Stimulated activated CD4-positive, alpha-beta T cell treated with anti-CD3 and anti-CD28 coated beads, Interleukin-1b, Interleukin-23, amount 100 ng/mL, for 1 hour (primary cell): ENCODE measurements around the gene PALLD.
"Not testable (repeated sequence)": the region's sequence is repeated elsewhere in the genome, so short reads cannot be mapped to it uniquely, and the experiment has no call there.

ENCODE experiments used
- DNase-seq, 2 donors: peaks; one replicate each; pipeline ENCODE4 v3.0.0-alpha.2; 2020; ENCODE audit warnings: low read depth in 2 of 2

PALLD gene

GRCh38 chr4:168796362-168797106 is 299.7 kb downstream of the PALLD start:
- DNase-seq, result no peak

- no peak for DNase-seq
These were observed 300.3 kb downstream of the PALLD start for GRCh38 chr4:168797194-168797593.

- DNase-seq, result no peak
These were observed 301.0 kb downstream of the PALLD start for GRCh38 chr4:168797738-168798375.

GRCh38 chr4:168800926-168801325 is 304.1 kb downstream of the PALLD start:
- no peak for DNase-seq

- no peak for DNase-seq
These were observed 305.4 kb downstream of the PALLD start for GRCh38 chr4:168802222-168802621.

- not testable (repeated sequence) for DNase-seq
These were observed 306.2 kb downstream of the PALLD start for GRCh38 chr4:168803052-168803451.

- DNase-seq, result no peak
These were observed 306.9 kb downstream of the PALLD start for GRCh38 chr4:168803732-168804131.

GRCh38 chr4:168804146-168804545 is 307.3 kb downstream of the PALLD start:
- no peak for DNase-seq

GRCh38 chr4:168805341-168805740 is 308.5 kb downstream of the PALLD start:
- no peak for DNase-seq

GRCh38 chr4:168806247-168806646 is 309.4 kb downstream of the PALLD start:
- DNase-seq, result not testable (repeated sequence)

- no peak for DNase-seq
These were observed 314.4 kb downstream of the PALLD start for GRCh38 chr4:168811207-168811606.

GRCh38 chr4:168811786-168812651 is 315.2 kb downstream of the PALLD start:
- DNase-seq, result no peak

GRCh38 chr4:168812806-168813205 is 316.0 kb downstream of the PALLD start:
- DNase-seq, result no peak

GRCh38 chr4:168813890-168814289 is 317.0 kb downstream of the PALLD start:
- DNase-seq, result no peak

GRCh38 chr4:168815379-168816345 is 318.8 kb downstream of the PALLD start:
- DNase-seq, result no peak

- no peak for DNase-seq
These were observed 320.5 kb downstream of the PALLD start for GRCh38 chr4:168817370-168817769.

GRCh38 chr4:168822481-168822880 is 325.6 kb downstream of the PALLD start:
- no peak for DNase-seq

- DNase-seq, result no peak
These were observed 329.1 kb downstream of the PALLD start for GRCh38 chr4:168825975-168826374.

- no peak for DNase-seq
These were observed 329.8 kb downstream of the PALLD start for GRCh38 chr4:168826620-168827019.

- DNase-seq, result no peak
These were observed 334.1 kb downstream of the PALLD start for GRCh38 chr4:168830777-168831512.

- DNase-seq, result no peak
These were observed 334.7 kb downstream of the PALLD start for GRCh38 chr4:168831585-168831918.
